ENCODE measurements around the gene DPEP2NB. TPM values are rescaled to one million over a fixed set of nuclear protein-coding genes. Genes with fewer than 3 reads are reported as not detected.

DPEP2NB gene
- not detected in 2 replicates for total RNA-seq (ENCODE audit: low replicate concordance)

DNA sequence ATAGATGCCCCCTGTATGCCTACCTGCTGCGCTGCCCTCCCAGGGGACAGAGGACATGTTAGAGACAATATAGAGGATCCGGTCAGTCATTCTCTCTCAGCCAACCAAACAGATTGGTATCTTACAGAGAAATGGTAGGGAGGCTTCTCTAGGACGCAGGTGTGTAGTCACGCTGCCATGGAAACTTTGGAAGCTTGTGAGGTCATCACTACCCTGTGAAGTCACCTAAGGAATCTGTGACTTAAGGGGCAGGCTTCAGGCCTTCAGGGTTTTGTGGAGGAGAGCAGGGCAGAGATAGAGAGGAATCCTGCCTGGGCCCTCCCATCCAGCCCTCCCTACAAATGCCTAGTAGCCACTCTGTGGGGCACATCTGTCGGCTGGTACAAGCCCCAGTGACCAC is at the start of gene DPEP2NB:
Gene DPEP2NB (minus strand): TSS at position 231 of the 400 bp plus-strand sequence. CDS start 141 bp downstream, at position 90.

GRCh38 chr16:68022728-68023537 is 7.2 kb upstream of the DPEP2NB start, which contains the start of the genes DDX28 and DUS2:
TSS of gene DDX28 (minus strand) at chr16:68023232. CDS start at chr16:68023202, 30 bp downstream.
TSS of gene DUS2 (plus strand) at chr16:68023284. CDS start at chr16:68038024, 14,740 bp downstream.

DNA sequence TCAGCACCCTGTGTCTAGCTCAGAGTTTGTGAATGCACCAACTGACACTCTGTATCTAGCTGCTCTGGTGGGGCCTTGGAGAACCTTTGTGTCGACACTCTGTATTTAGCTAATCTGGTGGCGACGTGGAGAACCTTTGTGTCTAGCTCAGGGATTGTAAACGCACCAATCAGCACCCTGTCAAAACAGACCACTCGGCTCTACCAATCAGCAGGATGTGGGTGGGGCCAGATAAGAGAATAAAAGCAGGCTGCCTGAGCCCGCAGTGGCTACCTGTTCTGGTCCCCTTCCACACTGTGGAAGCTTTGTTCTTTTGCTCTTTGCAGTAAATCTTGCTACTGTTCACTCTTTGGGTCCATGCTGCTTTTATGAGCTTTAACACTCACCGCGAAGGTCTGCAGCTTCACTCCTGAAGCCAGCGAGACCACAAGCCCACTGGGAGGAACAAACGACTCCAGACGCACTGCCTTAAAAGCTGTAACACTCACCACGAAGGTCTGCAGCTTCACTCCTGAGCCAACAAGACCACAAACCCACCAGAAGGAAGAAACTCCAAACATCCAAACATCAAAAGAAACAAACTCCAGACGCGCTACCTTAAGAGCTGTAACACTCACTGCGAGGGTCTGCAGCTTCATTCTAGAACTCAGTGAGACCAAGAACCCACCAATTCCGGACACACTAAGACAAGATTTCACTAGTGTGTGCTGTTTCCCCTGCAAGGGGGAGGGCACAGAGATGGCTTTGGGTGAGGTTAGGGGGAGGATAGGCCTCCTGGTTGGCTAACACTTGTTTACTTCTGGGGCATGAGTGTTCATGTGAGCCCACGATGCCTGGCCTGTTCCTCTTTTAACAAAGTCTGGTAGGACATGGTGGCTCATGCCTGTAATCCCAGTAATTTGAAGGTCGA is 16.7 kb downstream of the DPEP2NB start, which contains the start of gene DPEP2:
Gene DPEP2 (minus strand): TSS at position 706 of the 910 bp plus-strand sequence. CDS start 6,272 bp downstream, outside the sequence.

DNA sequence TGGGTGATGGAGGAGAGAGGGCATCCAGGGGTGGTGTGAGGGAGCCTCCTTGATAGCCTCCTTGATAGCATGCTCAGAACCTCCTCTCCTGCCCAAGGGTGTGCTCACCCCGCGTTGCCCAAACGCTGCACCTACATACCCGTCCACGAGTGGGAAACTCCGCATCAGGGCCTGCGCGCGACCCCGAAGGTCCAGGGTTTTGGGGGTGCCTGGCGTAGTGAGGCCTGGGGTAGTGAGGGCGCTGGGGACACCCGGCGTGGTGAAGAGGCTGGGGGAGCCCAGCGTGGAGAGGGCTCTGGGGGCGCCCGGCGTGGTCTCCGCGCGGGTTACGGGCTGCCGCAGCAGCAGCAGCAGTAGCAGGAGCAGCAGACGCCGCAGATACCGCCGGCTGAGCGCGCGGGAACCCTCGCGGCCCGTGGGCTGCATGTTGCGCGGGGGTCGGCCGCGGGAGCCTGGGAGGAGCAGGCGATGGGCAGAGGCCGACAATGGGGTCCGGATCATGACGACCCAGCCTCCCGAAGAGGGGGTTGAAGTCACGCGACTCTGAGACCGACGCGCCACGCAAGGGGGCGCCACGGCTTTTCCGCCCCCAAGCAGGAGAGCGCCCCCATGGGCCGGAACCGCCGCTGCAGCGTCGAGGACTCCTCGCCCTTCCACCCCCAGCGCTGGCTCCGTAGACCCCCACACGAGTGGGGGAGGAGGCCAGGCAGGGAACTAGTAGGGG is 35.6 kb downstream of the DPEP2NB start, which contains the start of gene DPEP3:
Gene DPEP3 (minus strand): TSS at position 545 of the 724 bp plus-strand sequence. CDS start 119 bp downstream, at position 426.

DNA sequence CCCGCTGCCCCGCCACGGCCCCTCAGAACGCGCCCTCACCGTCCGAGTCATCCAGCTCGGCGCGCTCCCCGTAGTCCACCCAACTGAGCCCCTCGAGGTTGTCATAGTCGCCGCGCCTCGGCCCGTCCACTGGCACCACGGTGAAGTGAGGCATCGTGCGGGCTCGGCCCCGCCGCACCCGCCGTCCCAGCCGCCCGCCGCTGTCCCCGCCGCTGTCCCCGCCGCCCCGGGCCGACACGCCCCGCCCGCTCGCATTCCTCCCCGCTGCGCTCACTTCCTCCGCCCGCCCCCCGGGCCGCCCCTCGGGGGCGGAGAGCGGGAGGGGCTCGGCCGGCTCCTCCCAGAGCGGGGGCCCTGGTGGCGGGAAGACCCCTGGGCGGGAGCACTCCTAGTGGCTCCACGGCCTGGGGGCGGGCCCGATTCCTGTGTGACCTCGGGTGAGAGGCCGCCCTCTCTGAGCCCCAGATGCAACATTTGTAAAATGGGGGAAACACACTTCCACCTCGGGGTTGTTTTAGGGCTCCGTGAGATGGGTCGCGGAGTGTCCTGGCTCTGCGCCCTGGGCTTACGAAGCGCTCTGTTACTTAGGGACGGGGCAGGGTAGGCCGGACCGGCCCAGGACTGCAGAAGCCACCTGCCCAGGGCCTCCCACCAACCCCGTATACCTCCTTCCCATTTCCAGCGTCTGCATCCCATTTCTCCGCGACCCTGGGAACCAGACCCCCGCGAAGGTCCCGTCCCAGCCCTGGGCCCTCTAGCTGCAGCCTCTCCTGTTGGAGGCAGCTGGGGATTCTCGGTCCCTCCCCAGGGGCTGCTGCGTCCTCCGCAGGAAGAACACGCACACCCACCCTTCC is 47.1 kb downstream of the DPEP2NB start, which contains the start of gene SLC12A4:
Gene SLC12A4 (minus strand): TSS at position 238 of the 854 bp plus-strand sequence. CDS start 84 bp downstream, at position 154.

Other genes starting within 250 kb of the DPEP2NB start
- 2.7 and 5.9 TPM in 2 replicates for gene RANBP10, start 209.4 kb downstream of the DPEP2NB start, total RNA-seq (ENCODE audit: low replicate concordance)
- gene TSNAXIP1, start 209.0 kb downstream of the DPEP2NB start, total RNA-seq (ENCODE audit: low replicate concordance) = 1.2 and 1.9 TPM in 2 replicates
- gene THAP11, start 173.6 kb downstream of the DPEP2NB start, total RNA-seq (ENCODE audit: low replicate concordance) = 26.3 and 47.7 TPM in 2 replicates
- 79.6 and 157 TPM in 2 replicates for gene NUTF2, start 169.0 kb downstream of the DPEP2NB start, total RNA-seq (ENCODE audit: low replicate concordance)
- 18.3 and 23.8 TPM in 2 replicates for gene CENPT, start 168.2 kb downstream of the DPEP2NB start, total RNA-seq (ENCODE audit: low replicate concordance)
- gene EDC4, start 142.9 kb downstream of the DPEP2NB start, total RNA-seq (ENCODE audit: low replicate concordance) = 46.8 and 50.8 TPM in 2 replicates
- gene NRN1L, start 131.0 kb downstream of the DPEP2NB start, total RNA-seq (ENCODE audit: low replicate concordance) = not detected in 2 replicates
- gene PSKH1, start 122.7 kb downstream of the DPEP2NB start, total RNA-seq (ENCODE audit: low replicate concordance) = 13.5 and 31.1 TPM in 2 replicates
- gene CTRL, start 84.0 kb downstream of the DPEP2NB start, total RNA-seq (ENCODE audit: low replicate concordance) = 0.38 TPM in 1 of 2 replicates, not detected in the other
- gene PSMB10, start 79.1 kb downstream of the DPEP2NB start, total RNA-seq (ENCODE audit: low replicate concordance) = 64.9 and 89.9 TPM in 2 replicates
- gene LCAT, start 71.8 kb downstream of the DPEP2NB start, total RNA-seq (ENCODE audit: low replicate concordance) = 3.3 and 4.6 TPM in 2 replicates
- 119 and 184 TPM in 2 replicates for gene SLC12A4, start 47.3 kb downstream of the DPEP2NB start, total RNA-seq (ENCODE audit: low replicate concordance)
- gene DPEP3, start 35.4 kb downstream of the DPEP2NB start, total RNA-seq (ENCODE audit: low replicate concordance) = not detected in 2 replicates
- not detected in 2 replicates for gene DPEP2, start 16.4 kb downstream of the DPEP2NB start, total RNA-seq (ENCODE audit: low replicate concordance)
- 4.9 and 8.7 TPM in 2 replicates for gene DDX28, start 7.3 kb upstream of the DPEP2NB start, total RNA-seq (ENCODE audit: low replicate concordance)
- 11.7 and 14.4 TPM in 2 replicates for gene DUS2, start 7.4 kb upstream of the DPEP2NB start, total RNA-seq (ENCODE audit: low replicate concordance)
- gene NFATC3, start 69.5 kb upstream of the DPEP2NB start, total RNA-seq (ENCODE audit: low replicate concordance) = 5.9 and 8.2 TPM in 2 replicates
- under 0.01 TPM in 1 of 2 replicates, not detected in the other for gene ESRP2, start 220.2 kb upstream of the DPEP2NB start, total RNA-seq (ENCODE audit: low replicate concordance)
- gene PLA2G15, start 229.5 kb upstream of the DPEP2NB start, total RNA-seq (ENCODE audit: low replicate concordance) = 18.6 and 23.8 TPM in 2 replicates
- 12.1 and 12.9 TPM in 2 replicates for gene SLC7A6, start 248.6 kb upstream of the DPEP2NB start, total RNA-seq (ENCODE audit: low replicate concordance)

Data from smooth muscle cell of the coronary artery (primary cell).